Osteocyte (in vitro differentiated cells): ENCODE data around the gene CCBE1. TPM values are rescaled to one million over a fixed set of nuclear protein-coding genes. Genes with fewer than 3 reads are reported as not detected.

Experiments used
- DNase-seq: peaks from one replicate; pipeline ENCODE4 v3.0.0; 2021; ENCODE audit warnings: mixed read lengths; ENCODE audit not compliant: unreplicated experiment; ENCODE audit errors: extremely low spot score
- H3K27ac Mint-ChIP-seq: one replicate; pipeline ENCODE4 v1.8.0; 2021; ENCODE audit warnings: mild to moderate bottlenecking, mixed read lengths; ENCODE audit not compliant: unreplicated experiment
- H3K27me3 Mint-ChIP-seq: one replicate; pipeline ENCODE4 v1.8.0; 2021; ENCODE audit warnings: mixed read lengths; ENCODE audit not compliant: unreplicated experiment
- H3K36me3 Mint-ChIP-seq: one replicate; pipeline ENCODE4 v1.8.0; 2021; ENCODE audit warnings: mixed read lengths; ENCODE audit not compliant: unreplicated experiment
- H3K4me1 Mint-ChIP-seq: one replicate; pipeline ENCODE4 v1.8.0; 2021; ENCODE audit warnings: mixed read lengths; ENCODE audit not compliant: unreplicated experiment
- H3K4me3 Mint-ChIP-seq: one replicate; pipeline ENCODE4 v1.8.0; 2021; ENCODE audit warnings: mild to moderate bottlenecking, moderate library complexity, mixed read lengths; ENCODE audit not compliant: unreplicated experiment
- H3K9me3 Mint-ChIP-seq: one replicate; pipeline ENCODE4 v1.8.0; 2021; ENCODE audit warnings: mixed read lengths; ENCODE audit not compliant: unreplicated experiment
- total RNA-seq: library from RNA; stranded (reverse); gene quantifications from 2 replicates; pipeline ENCODE4 v1.2.1, GENCODE V29; 2021
- TF ChIP-seq, protein P1 (sequence below): fragments of 200-600 bp; sonication (generic); IDR thresholded peaks from 2 replicates; pipeline ENCODE4 v1.5.0; 2021; ENCODE audit warnings: antibody characterized with exemption, mild to moderate bottlenecking, moderate library complexity

Gene CCBE1
- total RNA-seq, 1 donor from 2014 or later, result 22.8 TPM

DNA sequence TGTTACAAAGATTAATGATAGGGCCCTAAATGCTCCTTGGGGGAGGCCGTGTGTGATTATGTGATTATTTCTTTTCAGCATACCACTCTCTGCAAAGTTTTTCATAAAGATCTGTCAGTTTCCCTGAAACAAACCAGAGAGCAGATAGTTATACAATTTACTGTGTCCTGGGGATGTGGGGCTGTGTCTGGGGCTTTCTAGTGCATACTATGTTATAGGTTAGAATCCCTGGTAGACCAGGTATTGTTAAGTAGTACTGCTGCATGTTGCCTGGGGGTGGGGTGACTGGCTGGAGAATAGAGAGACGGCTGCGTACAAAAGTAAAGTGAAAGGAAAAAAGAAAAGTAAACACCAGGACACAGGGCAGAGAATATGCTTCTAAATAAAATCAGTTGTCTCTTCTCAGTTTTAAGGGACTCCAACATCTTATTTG lies 3.3 kb upstream of the CCBE1 start:
- Mint-ChIP-seq H3K27ac (peak overlapping the region; percentile 9), H3K4me3 (no peak overlapping the region)

DNA sequence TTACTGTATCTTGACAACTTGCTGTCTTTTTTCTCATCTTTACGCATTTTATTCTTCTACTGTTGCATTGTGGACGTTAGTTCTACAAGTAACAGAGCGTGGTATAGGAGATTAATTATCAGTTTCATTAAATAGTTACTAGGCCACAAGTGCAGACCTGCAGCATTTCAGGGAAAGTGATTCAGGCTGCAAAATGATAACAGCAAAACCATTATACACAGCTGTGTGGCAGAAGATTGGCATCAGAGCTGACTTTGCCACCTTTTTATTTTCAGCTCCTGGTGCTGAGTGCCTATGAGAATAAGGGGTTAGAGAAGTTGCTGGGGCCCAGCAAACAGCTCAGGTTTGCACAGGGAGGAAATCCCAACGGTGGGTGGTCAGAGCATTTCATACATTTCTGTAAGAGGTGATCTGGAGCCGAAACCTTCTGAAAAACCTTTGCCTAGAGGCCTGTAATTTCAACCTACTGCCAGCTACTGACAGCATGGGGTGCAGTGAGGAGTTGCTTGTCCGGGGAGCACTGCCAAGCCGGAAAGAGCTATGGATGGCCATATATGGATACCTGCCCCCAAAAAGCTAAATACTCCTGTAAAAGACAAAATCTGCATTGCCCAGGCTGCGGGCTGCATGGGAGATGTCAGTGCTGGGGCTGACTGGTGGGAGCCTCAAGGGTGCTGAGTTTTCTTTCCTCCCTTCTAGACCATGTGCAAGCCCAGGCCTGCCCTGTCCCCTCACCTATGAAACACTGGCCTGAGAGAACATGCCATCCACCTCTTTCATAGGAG lies 2.7 kb upstream of the CCBE1 start:
- Mint-ChIP-seq H3K27me3 (no peaks in the 10 kb centered on the region), H3K4me1 (peaks cover 38% of the 10 kb centered on the region), H3K9me3 (no peaks in the 10 kb centered on the region), H3K36me3 (no peaks in the 10 kb centered on the region), H3K27ac (no peak overlapping the region), H3K4me3 (no peak overlapping the region)
- TF ChIP-seq, protein P1, sequence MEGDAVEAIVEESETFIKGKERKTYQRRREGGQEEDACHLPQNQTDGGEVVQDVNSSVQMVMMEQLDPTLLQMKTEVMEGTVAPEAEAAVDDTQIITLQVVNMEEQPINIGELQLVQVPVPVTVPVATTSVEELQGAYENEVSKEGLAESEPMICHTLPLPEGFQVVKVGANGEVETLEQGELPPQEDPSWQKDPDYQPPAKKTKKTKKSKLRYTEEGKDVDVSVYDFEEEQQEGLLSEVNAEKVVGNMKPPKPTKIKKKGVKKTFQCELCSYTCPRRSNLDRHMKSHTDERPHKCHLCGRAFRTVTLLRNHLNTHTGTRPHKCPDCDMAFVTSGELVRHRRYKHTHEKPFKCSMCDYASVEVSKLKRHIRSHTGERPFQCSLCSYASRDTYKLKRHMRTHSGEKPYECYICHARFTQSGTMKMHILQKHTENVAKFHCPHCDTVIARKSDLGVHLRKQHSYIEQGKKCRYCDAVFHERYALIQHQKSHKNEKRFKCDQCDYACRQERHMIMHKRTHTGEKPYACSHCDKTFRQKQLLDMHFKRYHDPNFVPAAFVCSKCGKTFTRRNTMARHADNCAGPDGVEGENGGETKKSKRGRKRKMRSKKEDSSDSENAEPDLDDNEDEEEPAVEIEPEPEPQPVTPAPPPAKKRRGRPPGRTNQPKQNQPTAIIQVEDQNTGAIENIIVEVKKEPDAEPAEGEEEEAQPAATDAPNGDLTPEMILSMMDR, result no peak
- DNase-seq, result no peak

More for the DNA sequence above, 3.3 kb upstream of the CCBE1 start:
- Mint-ChIP-seq H3K27me3 (no peaks in the 10 kb centered on the region), H3K4me1 (peaks cover 32% of the 10 kb centered on the region), H3K9me3 (no peaks in the 10 kb centered on the region), H3K36me3 (no peaks in the 10 kb centered on the region)
- TF ChIP-seq, protein P1, result no peak
- DNase-seq, result no peak

DNA sequence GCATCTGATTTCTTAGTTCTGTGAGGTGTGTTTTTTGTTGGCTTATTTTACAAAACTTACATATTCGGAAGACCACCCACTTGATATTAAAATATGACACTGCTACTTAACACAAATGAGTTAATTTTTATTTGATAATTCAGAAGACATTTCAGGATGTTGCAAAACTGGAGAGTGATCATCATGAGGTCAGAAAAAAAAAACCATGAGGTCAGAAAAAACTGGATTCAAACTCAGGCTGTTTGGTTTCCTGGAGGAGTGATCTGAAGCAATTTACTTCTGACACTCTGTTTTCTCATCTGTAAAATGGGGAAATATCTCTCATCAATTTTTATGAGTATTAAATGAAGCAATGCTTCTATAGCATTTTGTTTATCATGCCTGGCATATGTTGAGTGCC lies 1.8 kb upstream of the CCBE1 start:
- no peak for DNase-seq
- Mint-ChIP-seq H3K9me3 (no peaks in the 10 kb centered on the region), H3K36me3 (no peaks in the 10 kb centered on the region), H3K27ac (no peak overlapping the region), H3K4me1 (peaks cover 45% of the 10 kb centered on the region), H3K4me3 (no peak overlapping the region), H3K27me3 (no peaks in the 10 kb centered on the region)
- TF ChIP-seq, protein P1, result no peak

DNA sequence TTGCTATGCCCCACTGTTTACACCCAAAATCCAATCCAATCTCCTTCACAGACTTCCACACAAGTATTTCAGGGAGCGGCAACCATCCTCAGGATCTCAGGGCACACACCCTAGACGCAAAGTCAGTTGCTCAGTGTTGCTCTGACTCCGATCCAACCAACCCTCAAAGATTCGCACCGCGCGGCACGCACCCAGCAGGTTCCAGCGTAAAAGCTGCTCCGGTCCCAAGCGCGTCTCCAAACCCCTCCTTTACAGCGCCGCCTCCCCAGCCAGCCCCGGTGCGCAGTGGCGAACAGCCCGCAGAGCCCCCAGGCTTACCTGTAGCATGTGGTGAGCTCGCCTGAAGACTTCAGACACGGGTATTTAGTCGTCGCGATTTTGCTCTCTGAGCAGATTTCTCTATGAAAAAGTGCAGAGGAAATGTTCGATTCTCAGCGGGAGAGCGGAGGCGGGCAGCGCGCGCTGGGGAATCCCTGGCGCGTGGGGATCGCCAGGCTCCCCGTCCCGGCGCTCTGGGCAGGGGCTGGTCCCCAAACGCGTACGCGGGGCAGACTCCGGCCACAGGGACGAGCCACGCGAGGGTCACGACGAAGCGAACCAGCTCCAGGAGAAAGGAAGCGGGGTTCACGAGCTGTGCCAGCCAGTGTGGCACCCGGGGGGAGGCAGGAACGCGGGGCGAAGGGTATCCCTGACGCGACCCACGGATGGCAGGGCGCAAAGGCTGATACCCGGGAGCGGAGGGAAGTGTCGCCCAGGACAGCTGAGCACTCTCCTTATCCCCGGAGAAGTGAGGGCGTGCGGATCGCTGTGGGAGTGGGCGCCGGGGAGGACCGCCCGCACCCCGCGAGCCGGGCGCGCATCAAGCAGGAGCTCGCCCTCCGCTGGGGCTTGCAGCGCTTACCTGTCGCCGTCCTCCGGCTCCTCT lies 650 bp downstream of the CCBE1 start:
- H3K4me1 Mint-ChIP-seq, result peaks cover 61% of the 10 kb centered on the region
- no peak for DNase-seq
- H3K9me3 Mint-ChIP-seq, result no peaks in the 10 kb centered on the region
- peak overlapping the region; percentile 83 for H3K4me3 Mint-ChIP-seq
- TF ChIP-seq, protein P1, result no peak
- no peaks in the 10 kb centered on the region for H3K27me3 Mint-ChIP-seq
- peak overlapping the region; percentile 79 for H3K27ac Mint-ChIP-seq
- H3K36me3 Mint-ChIP-seq, result no peaks in the 10 kb centered on the region

DNA sequence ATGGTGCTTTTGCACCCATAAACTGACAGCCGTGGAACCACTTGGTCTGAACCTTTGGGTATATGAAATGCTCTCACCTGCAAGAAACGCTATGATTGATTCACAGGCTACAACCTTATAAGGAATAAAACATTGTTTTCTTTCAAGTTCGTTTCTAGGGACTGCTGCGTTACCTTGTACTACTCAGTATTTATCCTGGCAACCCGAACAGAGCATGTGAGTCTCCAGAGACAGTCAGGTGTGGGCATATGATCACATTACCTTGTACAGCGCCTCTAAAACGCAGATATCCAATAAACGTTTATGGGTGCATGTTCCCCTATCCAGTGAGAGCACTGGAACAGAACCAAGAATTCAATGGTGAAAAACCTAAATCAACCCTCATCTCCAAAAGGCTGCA lies 1.7 kb downstream of the CCBE1 start:
- H3K4me1 Mint-ChIP-seq, result peaks cover 67% of the 10 kb centered on the region

More for the DNA sequence above, 1.7 kb downstream of the CCBE1 start:
- H3K4me3 Mint-ChIP-seq, result peak overlapping the region; percentile 83
- no peaks in the 10 kb centered on the region for H3K9me3 Mint-ChIP-seq
- H3K27me3 Mint-ChIP-seq, result no peaks in the 10 kb centered on the region
- H3K27ac Mint-ChIP-seq, result peak overlapping the region; percentile 79
- DNase-seq, result no peak
- TF ChIP-seq, protein P1, result no peak
- no peaks in the 10 kb centered on the region for H3K36me3 Mint-ChIP-seq
